ENCODE measurements around the gene CPEB2. TPM values are rescaled to one million over a fixed set of nuclear protein-coding genes. Genes with fewer than 3 reads are reported as not detected.

The CPEB2 gene
- total RNA-seq, 2 experiments from 2014 or later: 2.2 to 6.6 TPM

GRCh38 chr4:15068298-15068697, 66.0 kb downstream of the CPEB2 start:
- Histone ChIP-seq H4K20me1 (ENCODE audit: insufficient read depth, low read length) (no peaks in the 10 kb centered on the region), H3K9me3 (ENCODE audit: low read length) (no peaks in the 10 kb centered on the region), H3K27ac (ENCODE audit: low read depth, low read length, poor library complexity, severe bottlenecking) (no peak overlapping the region), H3K9me2 (ENCODE audit: insufficient read depth, low read length) (no peaks in the 10 kb centered on the region), H3K79me2 (ENCODE audit: insufficient read depth, low read depth, low read length) (no peaks in the 10 kb centered on the region), H3K36me3 (ENCODE audit: insufficient read depth, low read length) (no peaks in the 10 kb centered on the region), H3K4me1 (ENCODE audit: insufficient read depth, low read length, poor library complexity, severe bottlenecking) (no peaks in the 10 kb centered on the region), H3K4me3 (ENCODE audit: low read depth, low read length, poor library complexity, severe bottlenecking) (no peak overlapping the region), H2AFZ (ENCODE audit: low read length) (no peak overlapping the region), H3K4me2 (ENCODE audit: low read length) (no peak overlapping the region)
- CTCF ChIA-PET (ENCODE audit: unreplicated experiment): no interaction called here
- no TSS peak for BruUV-seq (replicated peaks)
- DNase-seq (ENCODE audit: low spot score): no peak
- TF ChIP-seq EZH2phosphoT487 (IDR thresholded peaks at IDR 0.05; ENCODE audit: borderline replicate concordance, low read depth, low read length): no peak
- intact Hi-C loops (cut with micrococcal nuclease; ENCODE audit: unreplicated experiment): no loop called here
- POLR2A ChIA-PET: no interaction called here

- TF ChIP-seq EZH2phosphoT487 (IDR thresholded peaks at IDR 0.05; ENCODE audit: borderline replicate concordance, low read depth, low read length) (no peak), CTCF (conservative IDR thresholded peaks at IDR 0.05; ENCODE audit: low read length) (no peak)
These were observed 73.6 kb downstream of the CPEB2 start for GRCh38 chr4:15075875-15076274.

GRCh38 chr4:15077969-15078368, 75.7 kb downstream of the CPEB2 start:
- intact Hi-C loops (cut with micrococcal nuclease; ENCODE audit: unreplicated experiment): no loop called here
- TF ChIP-seq EZH2phosphoT487 (IDR thresholded peaks at IDR 0.05; ENCODE audit: borderline replicate concordance, low read depth, low read length) (no peak), CTCF (conservative IDR thresholded peaks at IDR 0.05; ENCODE audit: low read length) (no peak)
- H2AFZ ChIP-seq (ENCODE audit: low read length): no peak overlapping the region
- H3K79me2 ChIP-seq (ENCODE audit: insufficient read depth, low read depth, low read length): no peaks in the 10 kb centered on the region
- ChIA-PET POLR2A (no interaction called here), CTCF (ENCODE audit: unreplicated experiment) (no interaction called here)
- H3K36me3 ChIP-seq (ENCODE audit: insufficient read depth, low read length): no peaks in the 10 kb centered on the region
- no peak overlapping the region for H3K4me2 ChIP-seq (ENCODE audit: low read length)
- H3K4me3 ChIP-seq (ENCODE audit: low read depth, low read length, poor library complexity, severe bottlenecking): no peak overlapping the region
- H3K4me1 ChIP-seq (ENCODE audit: insufficient read depth, low read length, poor library complexity, severe bottlenecking): no peaks in the 10 kb centered on the region
- BruUV-seq (replicated peaks): no TSS peak
- DNase-seq (ENCODE audit: low spot score): no peak
- no peaks in the 10 kb centered on the region for H3K9me2 ChIP-seq (ENCODE audit: insufficient read depth, low read length)
- H4K20me1 ChIP-seq (ENCODE audit: insufficient read depth, low read length): no peaks in the 10 kb centered on the region
- H3K27ac ChIP-seq (ENCODE audit: low read depth, low read length, poor library complexity, severe bottlenecking): no peak overlapping the region
- no peaks in the 10 kb centered on the region for H3K9me3 ChIP-seq (ENCODE audit: low read length)

More at GRCh38 chr4:15075875-15076274, 73.6 kb downstream of the CPEB2 start:
- H3K36me3 ChIP-seq (ENCODE audit: insufficient read depth, low read length): no peaks in the 10 kb centered on the region
- H3K4me3 ChIP-seq (ENCODE audit: low read depth, low read length, poor library complexity, severe bottlenecking): no peak overlapping the region
- no peak overlapping the region for H3K4me2 ChIP-seq (ENCODE audit: low read length)
- DNase-seq (ENCODE audit: low spot score): no peak
- BruUV-seq (replicated peaks): no TSS peak
- H3K9me2 ChIP-seq (ENCODE audit: insufficient read depth, low read length): no peaks in the 10 kb centered on the region
- intact Hi-C loops (cut with micrococcal nuclease; ENCODE audit: unreplicated experiment): no loop called here
- H3K4me1 ChIP-seq (ENCODE audit: insufficient read depth, low read length, poor library complexity, severe bottlenecking): no peaks in the 10 kb centered on the region
- ChIA-PET CTCF (ENCODE audit: unreplicated experiment) (no interaction called here), POLR2A (no interaction called here)
- H2AFZ ChIP-seq (ENCODE audit: low read length): no peak overlapping the region
- H3K27ac ChIP-seq (ENCODE audit: low read depth, low read length, poor library complexity, severe bottlenecking): no peak overlapping the region
- H3K9me3 ChIP-seq (ENCODE audit: low read length): no peaks in the 10 kb centered on the region
- no peaks in the 10 kb centered on the region for H4K20me1 ChIP-seq (ENCODE audit: insufficient read depth, low read length)
- no peaks in the 10 kb centered on the region for H3K79me2 ChIP-seq (ENCODE audit: insufficient read depth, low read depth, low read length)

Measured in OCI-LY7 (cell line).